Ishikawa (cell line): ENCODE data around the gene FGD2.

Experiments used
- MAX ChIP-seq: IDR thresholded peaks from 2 replicates; pipeline ENCODE4 v1.6.1; 2012
- TAF1 ChIP-seq: IDR thresholded peaks from 2 replicates; pipeline ENCODE4 v1.6.1; 2012; ENCODE audit warnings: low read depth, mild to moderate bottlenecking
- TF ChIP-seq, protein P1 (sequence below): IDR thresholded peaks from 2 replicates; pipeline ENCODE4 v1.6.1; 2012; ENCODE audit warnings: low read depth, mild to moderate bottlenecking

- TF ChIP-seq MAX (no peak), TAF1 (no peak)
- TF ChIP-seq, protein P1, sequence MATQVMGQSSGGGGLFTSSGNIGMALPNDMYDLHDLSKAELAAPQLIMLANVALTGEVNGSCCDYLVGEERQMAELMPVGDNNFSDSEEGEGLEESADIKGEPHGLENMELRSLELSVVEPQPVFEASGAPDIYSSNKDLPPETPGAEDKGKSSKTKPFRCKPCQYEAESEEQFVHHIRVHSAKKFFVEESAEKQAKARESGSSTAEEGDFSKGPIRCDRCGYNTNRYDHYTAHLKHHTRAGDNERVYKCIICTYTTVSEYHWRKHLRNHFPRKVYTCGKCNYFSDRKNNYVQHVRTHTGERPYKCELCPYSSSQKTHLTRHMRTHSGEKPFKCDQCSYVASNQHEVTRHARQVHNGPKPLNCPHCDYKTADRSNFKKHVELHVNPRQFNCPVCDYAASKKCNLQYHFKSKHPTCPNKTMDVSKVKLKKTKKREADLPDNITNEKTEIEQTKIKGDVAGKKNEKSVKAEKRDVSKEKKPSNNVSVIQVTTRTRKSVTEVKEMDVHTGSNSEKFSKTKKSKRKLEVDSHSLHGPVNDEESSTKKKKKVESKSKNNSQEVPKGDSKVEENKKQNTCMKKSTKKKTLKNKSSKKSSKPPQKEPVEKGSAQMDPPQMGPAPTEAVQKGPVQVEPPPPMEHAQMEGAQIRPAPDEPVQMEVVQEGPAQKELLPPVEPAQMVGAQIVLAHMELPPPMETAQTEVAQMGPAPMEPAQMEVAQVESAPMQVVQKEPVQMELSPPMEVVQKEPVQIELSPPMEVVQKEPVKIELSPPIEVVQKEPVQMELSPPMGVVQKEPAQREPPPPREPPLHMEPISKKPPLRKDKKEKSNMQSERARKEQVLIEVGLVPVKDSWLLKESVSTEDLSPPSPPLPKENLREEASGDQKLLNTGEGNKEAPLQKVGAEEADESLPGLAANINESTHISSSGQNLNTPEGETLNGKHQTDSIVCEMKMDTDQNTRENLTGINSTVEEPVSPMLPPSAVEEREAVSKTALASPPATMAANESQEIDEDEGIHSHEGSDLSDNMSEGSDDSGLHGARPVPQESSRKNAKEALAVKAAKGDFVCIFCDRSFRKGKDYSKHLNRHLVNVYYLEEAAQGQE: no peak
These were observed 11.5 kb downstream of the FGD2 start for GRCh38 chr6:37016995-37017394.
